MM.1S (cell line): Measurements from ENCODE around the gene DENND4A.

Source experiments
- EZH2 ChIP-seq: fragments of 300-600 bp; sonication (generic); optimal IDR thresholded peaks from 2 replicates; pipeline ENCODE3; 2017; ENCODE audit warnings: low read depth, mild to moderate bottlenecking, antibody characterized with exemption, low read length, mixed read lengths
- EZH2phosphoT487 ChIP-seq: fragments of 300-600 bp; sonication (generic); IDR thresholded peaks from 2 replicates; pipeline ENCODE4 v1.6.1; 2018; ENCODE audit warnings: antibody characterized with exemption, low read length
- TF ChIP-seq, protein P1 (sequence below): fragments of 300-600 bp; sonication (generic); IDR thresholded peaks from 2 replicates; pipeline ENCODE4 v1.5.1; 2016; ENCODE audit warnings: antibody characterized with exemption, low read length, mixed read lengths

GRCh38 chr15:65771870-65772269, 20.2 kb downstream of the DENND4A start:
- TF ChIP-seq, protein P1, sequence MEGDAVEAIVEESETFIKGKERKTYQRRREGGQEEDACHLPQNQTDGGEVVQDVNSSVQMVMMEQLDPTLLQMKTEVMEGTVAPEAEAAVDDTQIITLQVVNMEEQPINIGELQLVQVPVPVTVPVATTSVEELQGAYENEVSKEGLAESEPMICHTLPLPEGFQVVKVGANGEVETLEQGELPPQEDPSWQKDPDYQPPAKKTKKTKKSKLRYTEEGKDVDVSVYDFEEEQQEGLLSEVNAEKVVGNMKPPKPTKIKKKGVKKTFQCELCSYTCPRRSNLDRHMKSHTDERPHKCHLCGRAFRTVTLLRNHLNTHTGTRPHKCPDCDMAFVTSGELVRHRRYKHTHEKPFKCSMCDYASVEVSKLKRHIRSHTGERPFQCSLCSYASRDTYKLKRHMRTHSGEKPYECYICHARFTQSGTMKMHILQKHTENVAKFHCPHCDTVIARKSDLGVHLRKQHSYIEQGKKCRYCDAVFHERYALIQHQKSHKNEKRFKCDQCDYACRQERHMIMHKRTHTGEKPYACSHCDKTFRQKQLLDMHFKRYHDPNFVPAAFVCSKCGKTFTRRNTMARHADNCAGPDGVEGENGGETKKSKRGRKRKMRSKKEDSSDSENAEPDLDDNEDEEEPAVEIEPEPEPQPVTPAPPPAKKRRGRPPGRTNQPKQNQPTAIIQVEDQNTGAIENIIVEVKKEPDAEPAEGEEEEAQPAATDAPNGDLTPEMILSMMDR = no peak
- TF ChIP-seq EZH2phosphoT487 (no peak), EZH2 (no peak)
